Activated naive CD8-positive, alpha-beta T cell treated with anti-CD3 and anti-CD28 coated beads, Interleukin-2, amount 10 ng/mL, durations not matched to agents 7 days and 5 days (primary cell): Measurements from ENCODE around the gene RPL35. TPM values are rescaled to one million over a fixed set of nuclear protein-coding genes. Genes with fewer than 3 reads are reported as not detected.
A peak's percentile ranks its signal among the peaks of the same experiment; 100 is the strongest.

Source experiments
- ATAC-seq: fragments of 150-1000 bp; cut with Tn5 transposase; one replicate; pipeline ENCODE4 v1.10.0; 2021; ENCODE audit warnings: low read depth, moderate library complexity
- POLR2A ChIA-PET: fragments of 350-600 bp; sonication (Branson Sonifier 250); formaldehyde crosslinking; loops from one replicate; lab custom pipeline; 2021; ENCODE audit warnings: antibody characterized with exemption; lab: Charles Lee
- DNase-seq: peaks from one replicate; pipeline ENCODE4 v3.0.0; 2021
- H3K27ac Mint-ChIP-seq: one replicate; pipeline ENCODE4 v1.8.0; 2022; ENCODE audit warnings: mild to moderate bottlenecking, mixed read lengths
- H3K27me3 Mint-ChIP-seq: one replicate; pipeline ENCODE4 v1.8.0; 2022; ENCODE audit warnings: mild to moderate bottlenecking, moderate library complexity, mixed read lengths
- H3K36me3 Mint-ChIP-seq: one replicate; pipeline ENCODE4 v1.8.0; 2021; ENCODE audit warnings: mild to moderate bottlenecking, mixed read lengths
- H3K4me1 Mint-ChIP-seq: one replicate; pipeline ENCODE4 v1.8.0; 2021; ENCODE audit warnings: mixed read lengths
- H3K4me3 Mint-ChIP-seq: one replicate; pipeline ENCODE4 v1.8.0; 2022; ENCODE audit warnings: mild to moderate bottlenecking, moderate library complexity, mixed read lengths
- H3K9me3 Mint-ChIP-seq: one replicate; pipeline ENCODE4 v1.8.0; 2021; ENCODE audit warnings: mixed read lengths
- total RNA-seq, 2 experiments: library from RNA; stranded (reverse); gene quantifications; one replicate each; pipeline ENCODE4 v1.2.3, GENCODE V29; 2021

Gene RPL35
- total RNA-seq, 2 experiments from 2014 or later: 1,398 to 1,411 TPM

DNA sequence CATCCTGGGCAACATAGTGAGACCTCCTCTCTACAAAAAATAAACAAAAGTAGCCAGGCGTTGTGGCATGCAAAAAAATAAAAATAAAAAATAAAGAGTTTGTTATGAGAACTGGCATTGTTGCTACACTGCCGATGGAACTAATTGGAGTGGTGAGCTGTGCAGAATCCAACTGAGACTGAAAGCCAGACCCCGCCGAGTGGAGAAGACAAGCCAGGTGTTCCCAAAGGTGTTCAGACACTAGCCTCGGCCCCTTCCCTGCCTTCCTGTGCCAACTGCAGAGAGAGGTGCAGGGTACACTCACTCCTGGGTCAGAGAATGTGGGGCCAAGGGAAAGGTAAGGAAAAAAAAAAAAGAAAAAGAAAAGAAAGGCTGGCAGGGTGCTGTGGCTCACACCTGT, 46.2 kb downstream of the RPL35 start:
- H3K4me1 Mint-ChIP-seq: peaks cover 17% of the 10 kb centered on the region
- H3K4me3 Mint-ChIP-seq: no peak overlapping the region
- H3K27me3 Mint-ChIP-seq: peaks cover 3% of the 10 kb centered on the region
- DNase-seq (no peak), ATAC-seq (no peak)
- H3K9me3 Mint-ChIP-seq: no peaks in the 10 kb centered on the region
- POLR2A ChIA-PET: no interaction called here
- no peak overlapping the region for H3K27ac Mint-ChIP-seq
- H3K36me3 Mint-ChIP-seq: no peaks in the 10 kb centered on the region

DNA sequence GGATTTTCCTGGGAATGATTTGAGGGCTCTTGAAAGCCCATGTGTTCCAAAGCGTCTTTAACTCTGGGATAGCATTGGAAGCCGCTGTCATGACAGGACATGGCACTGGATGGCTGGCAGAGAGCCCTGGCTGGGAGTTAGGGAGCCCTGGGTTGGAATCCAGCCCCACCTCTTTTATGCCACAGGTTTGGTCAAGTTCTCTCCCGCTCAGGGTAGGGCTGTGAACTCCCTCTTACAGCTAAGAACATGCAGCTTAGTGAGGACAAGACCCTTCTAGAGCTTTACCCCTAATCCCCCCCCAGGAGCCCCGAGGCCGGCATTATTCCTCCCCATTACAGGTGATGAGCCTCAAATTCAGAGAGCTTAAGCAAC, 47.6 kb downstream of the RPL35 start:
- H3K27ac Mint-ChIP-seq: no peak overlapping the region
- H3K27me3 Mint-ChIP-seq: peaks cover 3% of the 10 kb centered on the region
- no peak for ATAC-seq
- POLR2A ChIA-PET: interaction anchor here (0.7 kb wide), 1 partner anchor 312 kb away, joined by 3 read pairs; no protein-coding TSS in a partner anchor
- peaks cover 15% of the 10 kb centered on the region for H3K4me1 Mint-ChIP-seq
- no peaks in the 10 kb centered on the region for H3K9me3 Mint-ChIP-seq
- H3K4me3 Mint-ChIP-seq: no peak overlapping the region
- no peaks in the 10 kb centered on the region for H3K36me3 Mint-ChIP-seq
- no peak for DNase-seq

DNA sequence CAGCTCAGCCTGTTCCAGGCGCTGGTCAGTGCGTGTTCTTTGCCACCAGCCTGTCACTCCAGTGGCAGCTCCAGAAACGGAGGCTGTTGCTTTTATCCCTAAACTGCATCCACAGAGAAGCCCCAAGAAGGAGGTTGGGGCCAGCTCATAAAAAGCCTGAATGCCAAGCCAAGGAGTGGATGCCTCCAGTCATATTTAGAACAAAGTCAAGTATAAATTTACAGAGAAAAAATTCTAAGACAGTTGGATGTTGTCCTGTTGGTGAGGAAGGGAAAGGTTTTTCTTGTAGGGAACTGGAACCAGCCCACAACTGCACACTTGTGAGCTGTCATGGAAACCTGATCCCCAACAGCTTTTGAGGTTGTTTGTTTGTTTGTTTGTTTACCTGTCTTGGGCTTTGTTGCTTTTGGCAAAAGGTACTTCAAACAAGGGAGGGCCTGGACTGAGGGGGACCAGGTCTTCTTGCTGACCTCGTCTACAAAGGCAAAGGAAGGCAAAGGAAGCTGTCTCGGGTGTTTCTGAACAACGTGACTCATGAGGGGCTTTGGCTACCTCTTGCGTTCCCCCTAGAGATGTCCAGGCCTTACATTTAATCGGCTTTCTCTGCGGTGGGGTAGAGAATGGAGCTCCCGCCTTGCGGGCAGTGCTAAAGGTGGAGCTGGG, 48.1 kb downstream of the RPL35 start:
- DNase-seq: no peak
- peaks cover 12% of the 10 kb centered on the region for H3K4me1 Mint-ChIP-seq
- H3K27ac Mint-ChIP-seq: no peak overlapping the region
- no peaks in the 10 kb centered on the region for H3K9me3 Mint-ChIP-seq
- POLR2A ChIA-PET: no interaction called here
- peaks cover 3% of the 10 kb centered on the region for H3K27me3 Mint-ChIP-seq
- no peak overlapping the region for H3K4me3 Mint-ChIP-seq
- ATAC-seq: no peak
- H3K36me3 Mint-ChIP-seq: no peaks in the 10 kb centered on the region

DNA sequence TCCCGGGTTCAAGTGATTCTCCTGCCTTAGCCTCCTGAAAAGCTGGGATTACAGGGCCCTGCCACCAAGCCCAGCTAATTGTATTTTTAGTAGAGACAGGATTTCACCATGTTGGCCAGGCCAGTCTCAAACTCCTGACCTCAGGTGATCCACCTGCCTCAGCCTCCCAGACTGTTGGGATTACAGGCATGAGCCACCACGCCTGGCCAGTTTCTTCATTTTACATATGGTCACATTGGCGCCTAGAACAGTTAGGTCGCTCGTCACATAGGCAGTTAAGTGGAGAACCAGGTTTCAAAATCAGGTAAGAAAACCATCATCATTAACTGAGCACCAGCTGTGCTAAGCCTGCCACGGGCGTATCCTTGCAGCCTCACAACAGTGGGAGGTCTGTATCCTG, 48.7 kb downstream of the RPL35 start:
- Mint-ChIP-seq H3K27me3 (peaks cover 3% of the 10 kb centered on the region), H3K36me3 (no peaks in the 10 kb centered on the region), H3K27ac (no peak overlapping the region), H3K9me3 (no peaks in the 10 kb centered on the region), H3K4me1 (peaks cover 6% of the 10 kb centered on the region), H3K4me3 (no peak overlapping the region)
- DNase-seq (no peak), ATAC-seq (no peak)
- POLR2A ChIA-PET: no interaction called here

DNA sequence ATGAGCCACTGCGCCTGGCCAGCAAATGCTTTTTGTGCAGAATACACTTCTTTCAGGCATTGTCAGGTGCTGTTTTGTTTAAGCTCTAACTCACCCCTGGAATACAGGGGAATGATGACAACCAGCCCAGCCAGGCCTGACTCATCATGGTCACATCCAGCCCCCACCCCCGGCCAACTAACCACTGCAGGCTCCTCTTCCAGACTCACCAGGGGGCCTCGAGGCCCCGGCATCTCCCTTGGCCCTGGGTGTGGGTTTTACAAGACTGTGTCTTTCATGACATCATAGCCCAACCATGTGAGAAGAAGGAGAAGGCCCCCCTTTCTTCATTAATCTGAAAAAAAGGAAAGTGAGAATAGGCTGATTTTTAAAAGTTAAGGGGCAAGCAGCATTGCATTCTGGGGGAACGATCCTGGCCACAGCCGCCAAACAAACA, 49.3 kb downstream of the RPL35 start:
- POLR2A ChIA-PET: interaction anchor here (0.7 kb wide), 2 partner anchors 1143 to 1516 kb away, joined by 3 to 6 read pairs; no protein-coding TSS in a partner anchor
- Mint-ChIP-seq H3K36me3 (no peaks in the 10 kb centered on the region), H3K27ac (no peak overlapping the region), H3K4me1 (peaks cover 3% of the 10 kb centered on the region), H3K27me3 (peaks cover 3% of the 10 kb centered on the region), H3K9me3 (no peaks in the 10 kb centered on the region), H3K4me3 (no peak overlapping the region)
- DNase-seq (no peak), ATAC-seq (no peak)

DNA sequence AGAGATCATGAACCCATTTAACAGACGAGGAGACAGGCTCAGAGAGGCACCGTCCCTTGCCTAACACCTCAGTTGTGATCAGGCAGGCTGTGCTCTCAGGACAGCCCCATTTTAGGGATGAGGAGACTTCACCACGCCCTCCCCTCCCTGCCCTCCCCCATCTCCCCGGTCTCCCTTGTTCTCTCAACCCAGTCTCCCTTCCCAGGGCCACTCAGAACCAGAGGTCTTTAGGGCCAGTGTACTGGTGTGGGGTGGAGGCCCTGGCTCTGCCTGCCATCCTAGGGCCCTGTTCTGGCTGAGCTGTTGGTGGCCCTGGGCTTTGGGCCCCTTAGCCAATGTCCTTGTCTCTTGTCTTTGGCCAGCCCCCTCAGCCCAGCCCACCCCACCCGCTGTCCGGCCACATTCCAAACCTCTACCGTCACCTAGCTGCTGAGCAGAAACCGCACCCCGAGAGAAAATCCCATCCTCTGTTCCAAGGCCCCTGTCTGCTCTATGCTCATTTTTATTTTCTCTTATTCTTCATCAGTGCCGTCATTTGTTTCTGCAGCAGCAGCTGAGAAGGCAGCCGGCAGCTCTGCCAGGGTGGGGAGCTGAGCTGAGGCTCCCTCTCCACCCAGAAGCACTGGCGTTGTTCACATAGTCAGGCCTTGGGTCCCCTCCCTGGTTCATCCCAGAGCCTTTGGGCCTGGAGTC, 50.9 kb downstream of the RPL35 start:
- Mint-ChIP-seq H3K27me3 (no peaks in the 10 kb centered on the region), H3K9me3 (no peaks in the 10 kb centered on the region), H3K27ac (no peak overlapping the region), H3K4me3 (no peak overlapping the region), H3K4me1 (no peaks in the 10 kb centered on the region), H3K36me3 (no peaks in the 10 kb centered on the region)
- ATAC-seq: no peak
- POLR2A ChIA-PET: no interaction called here
- DNase-seq: no peak

DNA sequence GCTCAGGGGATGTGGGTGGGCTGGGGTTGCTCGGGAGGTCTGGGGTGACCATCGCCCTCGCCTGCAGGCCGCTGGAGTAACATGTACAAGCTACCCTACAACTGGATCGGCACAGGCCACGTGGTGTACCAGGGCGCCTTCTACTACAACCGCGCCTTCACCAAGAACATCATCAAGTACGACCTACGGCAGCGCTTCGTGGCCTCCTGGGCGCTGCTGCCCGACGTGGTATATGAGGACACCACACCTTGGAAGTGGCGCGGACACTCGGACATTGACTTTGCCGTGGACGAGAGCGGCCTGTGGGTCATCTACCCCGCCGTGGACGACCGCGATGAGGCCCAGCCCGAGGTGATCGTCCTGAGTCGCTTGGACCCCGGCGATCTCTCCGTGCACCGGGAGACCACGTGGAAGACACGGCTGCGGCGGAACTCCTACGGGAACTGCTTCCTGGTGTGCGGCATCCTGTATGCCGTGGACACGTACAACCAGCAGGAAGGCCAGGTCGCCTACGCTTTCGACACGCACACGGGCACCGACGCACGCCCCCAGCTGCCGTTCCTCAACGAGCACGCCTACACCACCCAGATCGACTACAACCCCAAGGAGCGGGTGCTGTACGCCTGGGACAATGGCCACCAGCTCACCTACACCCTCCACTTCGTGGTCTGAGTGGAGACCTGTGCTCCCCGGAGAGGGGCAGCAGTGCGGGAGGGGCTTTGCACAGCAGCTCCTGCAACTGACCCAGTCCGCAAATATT, 51.8 kb downstream of the RPL35 start:
- H3K36me3 Mint-ChIP-seq: no peaks in the 10 kb centered on the region
- no peaks in the 10 kb centered on the region for H3K4me1 Mint-ChIP-seq
- no peak overlapping the region for H3K27ac Mint-ChIP-seq
- no peaks in the 10 kb centered on the region for H3K27me3 Mint-ChIP-seq
- no peak for DNase-seq
- no peak overlapping the region for H3K4me3 Mint-ChIP-seq
- POLR2A ChIA-PET: no interaction called here
- no peak for ATAC-seq
- no peaks in the 10 kb centered on the region for H3K9me3 Mint-ChIP-seq

DNA sequence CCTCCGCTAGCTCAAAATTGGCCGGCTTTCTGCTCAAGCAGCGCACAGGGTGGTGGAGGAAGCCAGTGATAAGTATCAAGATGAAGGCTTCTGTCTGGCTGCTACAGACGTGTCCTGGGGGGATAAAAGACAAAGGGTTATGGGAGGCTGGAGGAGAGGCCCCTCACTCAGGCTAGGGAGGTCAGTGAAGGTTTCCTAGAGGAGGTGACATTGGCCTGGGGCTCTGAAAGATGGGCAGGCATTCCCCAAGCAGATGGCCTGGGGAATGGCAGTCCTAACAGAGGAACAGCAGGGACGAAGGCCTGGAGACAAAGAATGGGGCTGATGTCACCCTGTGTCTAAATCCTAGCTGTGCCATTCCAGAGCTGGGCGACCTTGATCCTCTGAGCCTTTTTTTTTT, 52.5 kb downstream of the RPL35 start:
- POLR2A ChIA-PET: no interaction called here
- H3K9me3 Mint-ChIP-seq: no peaks in the 10 kb centered on the region
- no peak overlapping the region for H3K4me3 Mint-ChIP-seq
- ATAC-seq (no peak), DNase-seq (no peak)
- no peaks in the 10 kb centered on the region for H3K4me1 Mint-ChIP-seq
- no peak overlapping the region for H3K27ac Mint-ChIP-seq
- no peaks in the 10 kb centered on the region for H3K36me3 Mint-ChIP-seq
- no peaks in the 10 kb centered on the region for H3K27me3 Mint-ChIP-seq

DNA sequence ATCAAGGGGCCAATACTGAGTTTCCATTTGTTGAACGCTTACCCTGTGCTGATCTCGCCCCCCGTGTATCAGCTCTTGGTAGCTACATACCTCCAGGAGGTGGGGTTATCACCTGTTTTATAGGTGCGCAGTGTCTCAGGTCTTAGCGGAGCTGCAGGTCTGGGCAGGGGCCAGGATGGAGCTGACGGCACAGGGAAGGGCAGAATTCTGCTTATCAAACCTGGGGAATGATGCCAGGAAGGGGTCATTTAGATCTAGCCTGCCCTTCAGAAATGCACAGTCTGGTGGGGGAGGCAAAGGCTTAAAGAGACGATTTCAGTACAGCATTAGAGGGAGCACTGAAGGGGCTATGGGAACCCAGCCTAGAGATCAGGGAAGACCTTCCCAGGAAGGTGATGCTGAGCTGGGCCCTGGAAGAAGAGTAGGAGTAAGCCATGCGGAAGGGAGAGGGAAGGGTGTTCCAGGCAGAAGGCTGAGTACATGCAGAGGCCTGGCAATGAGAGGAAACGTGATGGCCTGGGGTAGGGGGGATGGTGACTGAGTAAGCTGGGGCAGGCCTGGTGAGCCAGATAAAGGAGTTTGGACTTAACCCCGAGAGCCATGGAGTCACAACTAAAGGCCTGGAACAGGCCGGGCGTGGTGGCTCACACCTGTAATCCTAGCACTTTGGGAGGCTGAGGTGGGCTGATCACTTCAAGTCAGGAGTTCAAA, 53.4 kb downstream of the RPL35 start:
- ATAC-seq: no peak

More for the DNA sequence above, 53.4 kb downstream of the RPL35 start:
- no peak overlapping the region for H3K4me3 Mint-ChIP-seq
- DNase-seq: no peak
- H3K36me3 Mint-ChIP-seq: no peaks in the 10 kb centered on the region
- H3K4me1 Mint-ChIP-seq: no peaks in the 10 kb centered on the region
- H3K9me3 Mint-ChIP-seq: no peaks in the 10 kb centered on the region
- POLR2A ChIA-PET: no interaction called here
- H3K27me3 Mint-ChIP-seq: no peaks in the 10 kb centered on the region
- peak overlapping the region; percentile 45 for H3K27ac Mint-ChIP-seq

Other genes starting within 250 kb of the RPL35 start
- under 1 TPM; 0.06 to 0.11 TPM for gene NR6A1, start 90.6 kb downstream of the RPL35 start, total RNA-seq
- not detected for gene OLFML2A, start 84.8 kb downstream of the RPL35 start, total RNA-seq
- not detected for gene WDR38, start 8.5 kb downstream of the RPL35 start, total RNA-seq
- 10 to 100 TPM; 68.2 to 70.2 TPM for gene ARPC5L, start 173 bp upstream of the RPL35 start, total RNA-seq
- 10 to 100 TPM; 23.4 to 26.8 TPM for gene GOLGA1, start 79.1 kb upstream of the RPL35 start, total RNA-seq